Caki2 (cell line): ENCODE measurements around the gene ASB7. TPM values are rescaled to one million over a fixed set of nuclear protein-coding genes. Genes with fewer than 3 reads are reported as not detected.

Experiments used
- DNase-seq: peaks from one replicate; pipeline ENCODE4 v3.0.0-alpha.2; 2015; ENCODE audit warnings: low read depth
- in situ Hi-C: cut with HindIII; loops from 2 replicates; pipeline ENCODE4 v1.10.0; 2016; ENCODE audit warnings: low sequenced_read_pairs, low pct_unique_long_range_greater_than_20kb, mixed read lengths
- total RNA-seq: library from RNA; depleted of rRNA; stranded (reverse); fragments of >200 nt; shearing (Covaris generic); gene quantifications from 2 replicates; pipeline ENCODE4 v1.2.3, GENCODE V29; 2014; ENCODE audit warnings: low replicate concordance

Gene ASB7
- total RNA-seq, 1 experiment from 2014 or later, result 20.2 TPM

DNA sequence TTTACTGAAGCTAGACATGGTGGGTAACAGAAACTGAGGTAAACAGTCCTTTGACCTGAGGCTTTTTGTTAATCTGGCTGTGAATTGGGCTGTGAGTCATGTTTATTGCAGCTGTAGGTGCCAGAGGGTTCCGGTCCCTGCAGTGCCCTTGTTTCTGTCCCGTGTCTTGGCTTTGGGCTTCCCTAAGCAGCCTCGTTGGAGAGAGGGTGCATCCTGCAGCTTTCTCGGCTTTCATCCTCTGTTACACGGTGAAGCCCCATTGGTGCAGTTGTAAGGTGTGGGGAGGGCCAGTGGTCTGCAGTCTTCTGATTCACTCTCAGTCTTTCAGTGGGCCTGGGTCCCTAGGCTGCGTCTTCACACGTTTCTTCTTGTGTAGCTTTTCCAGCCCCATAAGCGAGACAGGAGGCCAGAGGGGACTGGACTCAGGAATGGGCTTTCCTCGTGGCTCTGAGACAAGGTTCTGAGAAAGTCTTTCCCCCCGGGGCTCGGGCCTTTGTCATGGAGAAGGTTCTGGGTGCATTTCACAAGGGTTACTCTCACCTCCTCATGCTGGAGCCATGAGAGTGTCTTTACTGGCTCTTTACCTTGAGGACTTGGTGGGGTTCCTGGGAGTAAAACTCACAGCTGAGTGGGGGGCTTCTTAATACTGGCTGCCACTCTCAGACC is 33.1 kb downstream of the ASB7 start:
- in situ Hi-C loops, result no loop called here
- DNase-seq, result no peak

DNA sequence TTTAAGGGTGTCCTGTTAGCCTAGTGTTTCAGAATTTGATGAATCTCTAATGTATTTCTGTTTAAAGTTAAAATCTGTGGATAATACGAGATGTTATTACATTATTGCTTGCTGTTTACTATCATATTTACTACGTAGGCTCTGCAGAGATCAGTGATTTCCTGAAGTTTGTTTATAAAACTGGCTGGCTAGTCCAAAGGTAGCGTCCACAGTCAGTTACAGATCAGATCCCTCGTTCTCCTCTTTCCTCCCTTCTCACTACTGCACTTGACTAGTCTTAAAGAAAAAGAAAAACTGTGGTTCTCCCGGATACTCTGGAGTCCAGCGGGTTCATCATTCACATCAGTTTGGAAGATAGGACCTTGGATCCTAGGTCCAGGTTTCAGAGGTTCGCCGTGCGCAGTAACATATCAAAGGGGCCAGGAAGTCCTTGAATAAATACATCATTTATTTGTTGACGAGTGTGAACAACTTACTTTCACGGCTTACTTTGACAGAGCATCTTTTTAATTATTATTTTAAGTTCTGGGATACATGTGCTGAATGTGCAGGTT is 35.9 kb downstream of the ASB7 start:
- no peak for DNase-seq
- in situ Hi-C loops, result no loop called here

DNA sequence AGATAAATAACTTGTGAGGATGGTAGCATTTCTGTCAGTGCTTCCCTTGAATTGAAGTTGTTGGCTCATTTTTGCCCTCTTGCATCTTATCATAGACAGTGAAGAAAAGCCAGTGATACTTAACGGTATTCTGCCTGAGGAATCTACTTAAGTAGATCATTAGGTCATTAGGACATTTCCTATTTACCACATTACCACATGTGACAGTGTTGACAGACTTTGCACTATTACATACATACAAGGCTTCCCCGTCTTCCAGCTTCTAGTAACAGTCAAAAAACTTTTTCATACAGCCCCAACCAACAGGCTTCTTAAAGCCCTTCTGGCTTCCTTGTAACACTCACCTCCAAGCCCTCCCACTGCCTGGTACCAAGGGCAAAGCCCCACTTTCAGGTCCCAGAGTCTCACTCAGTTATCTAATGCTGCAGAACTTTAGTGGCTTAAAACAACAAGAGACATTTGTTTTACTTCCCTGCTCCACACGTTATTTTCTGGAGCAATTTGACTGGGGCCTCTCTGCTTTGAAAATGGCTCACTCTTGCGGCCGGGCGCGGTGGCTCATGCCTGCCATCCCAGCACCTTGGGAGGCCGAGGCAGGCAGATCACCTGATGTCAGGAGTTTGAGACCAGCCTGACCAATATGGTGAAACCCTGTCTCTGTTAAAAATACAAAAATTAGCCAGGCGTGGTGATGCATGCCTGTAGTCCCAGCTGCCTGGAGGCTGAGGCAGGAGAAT is 40.0 kb downstream of the ASB7 start:
- in situ Hi-C loops, result no loop called here
- no peak for DNase-seq

DNA sequence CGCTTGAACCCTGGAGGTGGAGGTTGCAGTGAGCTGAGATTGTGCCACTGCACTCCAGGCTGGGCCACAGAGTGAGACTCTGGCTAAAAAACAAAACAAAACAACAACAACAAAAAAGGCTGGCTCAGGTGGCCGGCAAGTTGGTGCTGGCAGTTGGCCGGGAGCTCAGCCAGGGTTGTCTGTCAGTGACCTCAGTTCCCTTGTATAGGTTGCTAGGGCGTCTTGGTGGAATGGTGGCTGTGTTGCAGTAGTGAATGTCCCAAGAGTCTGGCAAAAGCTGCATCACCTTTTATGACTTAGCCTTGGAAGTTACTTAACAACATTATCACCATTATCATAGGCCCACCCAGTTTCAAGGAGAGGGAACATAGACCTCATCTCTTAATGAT is 40.6 kb downstream of the ASB7 start:
- in situ Hi-C loops, result no loop called here
- no peak for DNase-seq

DNA sequence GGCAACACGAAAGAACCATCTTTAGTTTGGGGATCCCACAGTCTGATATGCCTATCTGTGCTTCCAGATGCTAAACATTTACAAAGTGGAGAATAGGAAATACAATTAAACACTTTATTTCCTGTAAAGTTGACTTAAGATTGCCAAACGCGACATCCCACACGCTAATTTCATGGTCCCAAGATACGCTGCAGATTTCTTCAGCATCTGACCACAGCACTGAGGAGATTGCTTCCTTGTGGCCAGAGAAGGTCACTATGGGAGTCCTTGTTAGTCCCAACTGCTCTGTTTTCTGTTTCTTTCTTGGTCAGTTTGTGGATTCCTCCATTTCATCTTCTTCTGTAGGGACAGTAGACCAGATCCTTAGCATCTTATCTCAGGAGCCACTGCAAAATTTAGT is 43.3 kb downstream of the ASB7 start:
- DNase-seq, result no peak
- in situ Hi-C loops, result no loop called here

DNA sequence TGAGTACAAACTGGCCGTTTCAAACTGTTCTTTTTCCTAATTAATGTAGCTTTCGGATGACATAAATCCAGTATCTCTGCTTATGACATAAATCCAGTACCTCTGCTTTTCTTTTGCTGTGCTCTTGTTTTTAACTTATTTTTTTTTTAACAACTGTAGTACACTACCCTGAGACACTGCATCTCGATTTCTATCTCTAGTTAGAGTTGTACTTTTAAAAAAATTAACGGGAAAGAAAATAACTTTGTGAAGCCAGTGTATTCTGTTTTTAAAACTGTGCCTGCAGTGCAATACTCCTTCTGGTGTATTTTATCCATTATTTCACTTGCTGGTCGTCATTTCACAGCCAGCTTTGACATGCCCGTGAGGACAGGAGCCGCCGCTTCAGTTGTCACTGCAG is 46.6 kb downstream of the ASB7 start:
- in situ Hi-C loops, result no loop called here
- DNase-seq, result no peak

DNA sequence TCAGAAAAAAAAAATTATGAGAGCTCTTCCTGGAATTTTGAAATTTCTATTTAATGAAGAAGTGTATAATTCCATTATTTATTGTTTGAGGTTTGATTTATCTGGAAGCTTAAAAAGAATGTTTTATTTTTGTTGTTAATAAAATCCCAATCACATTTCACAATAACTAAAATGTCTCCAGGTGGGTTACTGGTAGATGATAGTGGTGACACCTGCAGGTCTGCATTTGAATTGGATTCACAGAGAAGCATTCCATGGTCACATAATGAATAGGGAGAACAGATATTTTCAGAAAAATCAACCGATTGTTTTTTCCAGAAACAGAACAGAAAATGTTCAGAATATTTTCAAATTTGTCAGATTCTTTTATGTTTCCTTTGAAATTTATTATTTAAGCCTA is 48.3 kb downstream of the ASB7 start:
- in situ Hi-C loops, result no loop called here
- no peak for DNase-seq

DNA sequence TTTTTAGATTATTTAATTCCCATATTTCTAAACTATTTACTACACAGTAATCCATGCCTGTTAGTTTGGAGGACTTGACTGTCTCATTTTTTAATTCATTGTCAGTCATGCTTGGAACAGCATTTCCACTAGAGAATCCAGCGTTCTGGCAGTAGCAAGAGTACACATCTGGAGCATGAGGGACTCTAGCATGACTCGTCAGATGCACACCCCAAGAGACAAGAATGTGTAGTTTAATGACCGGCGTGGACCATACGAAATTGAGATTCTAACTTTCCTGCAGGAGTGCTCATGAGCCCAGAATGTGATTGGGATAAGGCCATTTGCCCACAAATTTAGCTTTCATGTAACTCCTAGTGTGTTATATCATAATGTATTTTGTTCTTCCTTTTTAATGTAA is 48.9 kb downstream of the ASB7 start:
- no peak for DNase-seq
- in situ Hi-C loops, result no loop called here

DNA sequence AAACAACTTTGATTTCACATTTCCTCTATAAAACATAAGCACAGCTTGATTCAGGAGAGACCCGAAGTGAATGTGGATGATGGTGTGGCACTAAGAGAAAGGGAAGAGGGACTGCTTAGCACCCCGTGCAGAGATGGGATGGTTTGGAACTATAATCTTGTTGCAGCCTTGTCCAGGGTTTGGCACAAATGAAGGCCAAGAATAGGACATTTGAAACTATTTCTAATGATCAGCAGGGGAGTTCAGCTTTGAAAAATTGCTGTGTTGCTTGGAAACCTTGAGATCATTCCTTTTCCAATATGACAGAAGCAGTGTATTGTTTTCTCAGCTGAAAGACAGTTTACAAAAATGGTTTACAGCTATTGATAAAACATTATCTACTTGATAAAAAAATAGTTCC is 49.7 kb downstream of the ASB7 start:
- in situ Hi-C loops, result no loop called here
- DNase-seq, result no peak

DNA sequence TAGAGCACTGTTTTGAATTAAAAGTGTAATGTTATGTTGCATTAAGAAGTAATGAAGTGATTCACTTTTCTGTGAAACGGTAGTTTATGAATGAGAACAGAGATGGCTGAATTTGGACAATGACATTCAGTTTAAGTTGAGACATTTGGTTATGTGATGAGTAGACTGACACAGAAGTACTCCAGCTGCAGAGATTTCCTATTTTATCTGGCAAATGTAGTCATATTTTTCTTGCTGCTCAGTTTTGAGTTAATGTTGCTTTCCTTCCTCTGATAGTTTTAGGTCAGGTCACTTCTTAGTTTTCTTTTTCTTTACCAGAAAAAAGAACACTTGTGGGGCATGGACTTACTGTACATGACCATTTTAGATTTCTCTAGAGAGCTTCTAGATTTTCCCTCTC is 51.2 kb downstream of the ASB7 start:
- in situ Hi-C loops, result no loop called here
- no peak for DNase-seq

DNA sequence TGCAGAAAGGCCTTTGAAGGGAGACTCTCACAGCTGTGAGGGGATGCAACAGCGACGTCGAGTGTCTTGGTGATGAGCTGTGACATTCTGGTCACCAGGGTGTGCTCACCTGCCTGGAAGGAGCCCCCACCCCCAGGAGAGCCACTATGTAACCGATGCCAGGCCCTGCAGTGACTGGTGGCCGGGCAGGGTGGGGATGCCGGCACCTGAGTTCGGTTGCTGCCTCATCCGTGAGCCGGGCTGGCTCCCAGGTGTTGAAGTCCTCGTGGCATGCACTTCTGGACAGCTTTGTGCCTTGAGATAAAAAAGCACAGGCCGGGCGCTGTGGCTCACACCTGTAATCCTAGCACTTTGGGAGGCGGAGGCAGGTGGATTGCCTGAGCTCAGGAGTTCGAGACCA is 56.5 kb downstream of the ASB7 start:
- no peak for DNase-seq
- in situ Hi-C loops, result no loop called here

DNA sequence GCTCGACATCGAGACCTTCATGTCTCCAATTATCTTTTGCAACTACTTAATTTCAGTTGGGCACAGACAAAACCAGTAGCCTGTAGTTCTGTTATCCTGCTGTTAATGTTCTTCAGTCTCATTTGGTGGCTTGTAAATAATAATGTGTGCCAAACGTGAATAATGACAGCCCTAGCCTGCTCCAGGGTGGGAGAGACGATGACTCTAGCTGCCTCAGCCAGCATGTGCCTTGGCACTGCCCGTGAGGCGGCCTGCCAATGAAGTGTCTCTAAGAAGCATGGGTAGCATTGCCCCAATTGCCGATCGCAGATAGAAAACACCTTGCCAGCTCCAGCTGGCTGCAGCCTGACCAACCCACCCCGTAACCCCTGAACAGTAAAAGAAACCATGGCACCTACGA is 58.8 kb downstream of the ASB7 start:
- DNase-seq, result no peak
- in situ Hi-C loops, result no loop called here

DNA sequence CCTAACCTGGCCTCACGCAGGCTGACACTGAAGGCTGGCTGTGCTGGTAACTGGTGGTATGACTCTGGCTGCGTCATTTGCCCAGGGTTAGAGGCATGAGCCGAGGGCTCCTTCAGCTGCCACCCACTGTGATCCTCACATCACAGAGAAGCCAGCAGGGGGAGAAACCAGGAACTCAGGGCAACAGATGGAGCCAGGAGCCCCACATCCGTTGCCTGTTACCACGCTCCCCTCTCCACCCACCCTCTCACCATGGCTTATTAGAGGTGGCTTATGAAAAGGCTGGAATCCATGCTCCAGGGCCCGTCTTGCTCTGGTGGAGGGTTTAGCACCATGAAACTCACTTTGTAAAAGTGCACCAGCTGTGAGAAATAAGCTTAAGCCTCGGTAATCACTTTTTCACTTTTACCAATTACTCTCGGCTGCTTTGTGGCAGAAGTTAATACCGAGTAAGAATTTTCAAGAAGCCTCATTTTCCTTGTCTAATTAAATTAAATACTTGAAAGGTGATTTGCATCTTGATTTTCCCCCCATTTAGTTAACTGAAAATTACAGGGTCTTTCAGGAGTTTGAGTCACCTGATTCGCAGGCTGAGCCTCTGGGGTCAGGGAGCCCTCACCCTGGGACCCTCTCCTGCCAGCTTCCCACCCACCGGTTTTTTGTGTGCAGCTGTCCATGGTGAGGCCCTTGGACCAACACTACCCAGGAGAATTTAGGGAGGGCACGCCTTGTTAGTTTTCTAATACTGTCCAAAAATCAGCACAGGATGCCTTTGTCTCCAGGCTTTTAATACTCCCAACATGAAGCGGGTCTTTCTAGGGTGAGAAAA is 60.9 kb downstream of the ASB7 start:
- DNase-seq, result no peak
- in situ Hi-C loops, result no loop called here

DNA sequence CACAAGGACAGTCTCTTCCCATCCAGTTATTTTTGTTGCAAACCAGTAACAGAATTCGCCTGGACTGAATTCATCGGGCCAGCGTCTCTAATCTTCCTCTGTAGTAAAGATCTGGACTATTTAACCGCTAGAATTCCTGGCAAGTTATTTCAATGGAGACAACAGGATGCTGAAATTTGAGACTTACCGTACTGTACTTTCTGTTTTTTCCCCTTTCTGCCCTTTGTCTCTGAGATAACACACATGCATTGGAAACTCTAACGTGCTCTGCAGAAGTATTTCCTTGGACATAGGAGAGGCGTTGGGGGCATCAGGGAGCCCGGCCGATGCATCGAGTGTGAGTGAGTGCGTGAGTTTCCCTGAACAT is 61.5 kb downstream of the ASB7 start:
- in situ Hi-C loops, result no loop called here
- DNase-seq, result no peak

DNA sequence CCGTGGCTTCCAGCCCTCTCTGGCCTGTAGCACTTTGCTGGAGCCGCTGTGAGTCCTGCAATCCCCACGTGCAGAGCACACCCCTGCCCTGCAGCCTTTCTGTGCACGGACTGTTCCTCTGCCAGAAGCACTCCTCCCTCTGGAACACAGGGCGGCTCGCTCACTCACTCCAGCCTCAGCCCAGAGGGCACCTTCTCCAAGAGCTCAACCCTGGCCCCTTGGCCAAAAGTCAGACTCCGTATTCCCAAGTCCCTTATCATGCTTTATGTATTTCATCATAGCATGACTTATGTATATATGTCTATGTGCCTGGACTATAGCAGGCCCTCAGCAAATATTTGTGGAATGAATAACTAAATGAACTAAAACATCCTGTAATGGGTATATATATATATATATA is 63.2 kb downstream of the ASB7 start:
- in situ Hi-C loops, result no loop called here
- no peak for DNase-seq

DNA sequence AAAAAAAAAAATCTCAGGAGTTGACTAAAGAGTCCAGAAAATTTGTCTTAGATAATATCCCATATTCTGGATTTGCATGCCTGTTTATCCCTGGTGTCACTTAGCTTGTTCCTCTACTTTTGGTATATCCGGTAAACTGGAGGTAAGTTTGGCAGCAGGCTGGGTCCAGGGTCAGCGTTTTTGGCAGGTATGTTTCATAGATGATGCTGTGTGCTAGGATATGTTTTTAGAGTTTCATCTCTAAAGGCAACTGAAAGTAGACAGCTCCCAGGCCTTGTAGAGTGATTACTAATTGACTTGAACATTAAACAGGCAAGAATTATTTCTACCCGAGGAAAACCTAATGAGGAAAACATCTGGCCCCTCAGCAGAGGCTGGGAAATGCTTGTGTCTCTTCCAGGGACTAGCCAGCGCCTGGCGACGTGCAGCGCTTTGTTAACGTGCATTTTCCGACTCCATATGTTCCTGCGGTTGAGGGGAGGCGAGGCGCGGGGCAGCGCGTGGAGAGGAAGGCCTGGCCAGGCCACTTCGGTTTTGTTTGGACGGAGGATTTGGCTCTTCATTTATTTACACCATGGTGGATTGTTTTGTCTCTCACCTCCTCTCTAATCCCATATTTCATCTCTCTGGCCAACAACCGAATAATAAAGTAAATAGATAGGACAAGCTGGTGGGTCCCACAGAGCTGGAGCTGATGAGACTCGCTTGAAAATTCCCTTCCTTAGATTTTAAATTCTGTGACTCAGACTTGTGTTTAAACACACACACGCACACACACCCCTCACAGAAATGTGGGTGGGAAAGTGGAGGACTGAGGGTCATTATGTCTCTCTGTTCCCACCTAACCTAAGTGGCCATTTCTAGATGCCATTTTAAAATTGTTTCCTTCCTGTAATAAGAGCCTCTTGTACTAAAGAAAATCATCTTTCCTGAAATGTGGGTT is 65.3 kb downstream of the ASB7 start:
- in situ Hi-C loops, result no loop called here
- no peak for DNase-seq

DNA sequence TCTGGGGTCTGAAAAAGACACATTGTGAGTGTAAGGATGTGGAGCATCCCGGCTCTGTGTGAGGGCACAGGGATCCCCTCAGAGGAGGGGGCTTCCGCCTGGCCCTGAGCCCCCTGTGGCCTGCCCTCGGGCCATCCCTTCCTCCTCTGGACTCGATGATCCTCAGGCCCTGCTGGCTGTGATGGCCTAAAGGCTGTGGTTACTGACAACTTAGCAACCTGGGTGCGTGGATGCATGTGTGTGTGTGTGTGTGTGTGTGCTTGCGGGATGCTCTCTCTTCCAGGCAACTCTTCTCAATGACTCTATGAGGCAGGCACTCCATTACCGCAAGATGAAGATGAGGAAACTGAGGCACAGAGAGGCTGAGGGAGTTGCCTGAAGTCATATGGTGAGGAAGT is 66.0 kb downstream of the ASB7 start:
- DNase-seq, result no peak
- in situ Hi-C loops, result no loop called here

DNA sequence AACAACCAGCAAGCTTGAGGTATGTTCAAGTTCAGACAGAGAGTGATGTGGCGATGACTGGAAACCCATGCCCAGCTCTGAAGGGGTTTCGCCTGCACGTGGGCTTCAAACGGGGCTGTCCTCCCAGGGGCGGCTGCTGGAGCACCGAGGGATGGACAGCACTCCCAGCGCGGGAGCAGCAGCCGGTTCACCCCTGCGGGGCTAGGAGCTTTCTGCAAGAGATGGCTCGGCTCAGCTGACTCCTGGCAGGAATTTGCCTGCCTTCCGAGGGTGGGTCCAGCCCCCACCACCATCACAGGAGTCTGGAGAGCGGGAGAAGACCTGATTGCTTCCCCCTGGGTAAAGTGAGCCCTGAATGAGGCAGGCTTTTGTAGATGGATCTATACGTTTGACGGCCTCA is 66.9 kb downstream of the ASB7 start:
- in situ Hi-C loops, result no loop called here
- no peak for DNase-seq
